Stimulated activated CD4-positive, alpha-beta T cell treated with anti-CD3 and anti-CD28 coated beads, Interleukin-15, amount 100 ng/mL, for 24 hours (primary cell): ENCODE results near the gene ZNF185.

Experiments used
- DNase-seq: peaks from one replicate; pipeline ENCODE4 v3.0.0-alpha.2; 2020

ZNF185 gene

GRCh38 chrX:152918707-152919106, 20.8 kb downstream of the ZNF185 start:
- DNase-seq = no peak

GRCh38 chrX:152923599-152923998, 25.7 kb downstream of the ZNF185 start:
- DNase-seq = no peak

DNA sequence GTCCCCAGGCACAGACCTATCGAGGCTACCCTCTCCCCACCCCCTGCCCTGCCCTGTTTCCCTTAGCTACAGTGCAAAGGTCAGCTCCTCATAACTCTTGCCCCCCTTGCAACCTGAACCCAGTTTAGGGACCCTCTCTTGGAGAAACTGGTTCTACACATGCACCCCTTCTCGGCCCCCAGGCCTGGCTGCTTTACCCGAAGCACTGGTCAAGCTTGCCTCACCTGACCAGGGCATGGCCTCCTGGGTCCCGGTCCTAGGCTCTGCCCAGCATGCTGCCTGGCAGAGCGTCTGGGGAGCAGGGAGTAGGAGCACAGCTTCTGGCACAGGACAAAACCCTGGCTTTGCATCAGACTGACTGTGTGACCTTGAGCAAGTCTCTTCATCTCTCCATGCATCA, 28.0 kb downstream of the ZNF185 start:
- no peak for DNase-seq

GRCh38 chrX:152926279-152926678, 28.4 kb downstream of the ZNF185 start:
- DNase-seq = peak; percentile 68

DNA sequence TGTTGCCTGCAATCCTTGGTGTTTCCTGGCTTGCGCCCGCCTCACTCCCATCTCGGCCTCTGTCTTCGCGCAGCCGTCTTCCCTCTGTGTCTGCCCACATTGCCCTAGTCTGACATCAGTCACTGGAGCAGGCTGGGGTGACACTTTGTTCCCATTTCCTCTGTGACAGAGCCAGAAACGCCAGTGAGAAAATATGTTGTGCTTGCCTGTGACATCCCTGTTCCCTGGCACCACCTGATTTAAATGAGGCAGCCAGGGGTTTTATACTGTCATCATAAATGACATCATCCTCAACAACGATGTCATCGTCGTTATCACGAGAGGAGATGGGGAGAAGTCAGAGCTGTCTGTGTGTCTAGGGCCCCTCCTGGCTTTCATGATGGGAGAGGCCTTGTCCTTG, 29.1 kb downstream of the ZNF185 start:
- no peak for DNase-seq

- DNase-seq = no peak
Observed at GRCh38 chrX:152927858-152928760, 30.2 kb downstream of the ZNF185 start.

GRCh38 chrX:152928761-152929400, 31.0 kb downstream of the ZNF185 start:
- DNase-seq = no peak

DNA sequence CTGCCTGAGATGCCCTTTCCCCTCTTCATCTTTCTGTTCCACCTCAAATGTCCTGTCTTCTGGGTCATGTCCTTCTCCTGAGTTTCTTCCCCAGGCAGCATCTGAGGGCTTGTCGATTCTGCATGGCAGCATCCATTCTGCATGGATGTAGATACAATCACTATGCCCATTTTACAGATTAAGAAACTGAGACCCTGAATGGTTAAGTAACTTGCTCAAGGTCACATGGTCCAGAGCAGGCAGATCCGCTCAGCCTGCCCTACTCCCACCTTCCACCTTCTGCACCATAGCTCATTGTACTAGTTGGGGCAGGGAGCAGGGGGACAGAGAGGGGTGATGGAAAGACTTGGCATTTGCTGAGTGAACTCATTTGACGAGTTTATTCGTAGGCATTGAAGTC, 32.0 kb downstream of the ZNF185 start:
- DNase-seq = no peak

GRCh38 chrX:152930516-152930915, 32.6 kb downstream of the ZNF185 start:
- no peak for DNase-seq

GRCh38 chrX:152932144-152932543, 34.3 kb downstream of the ZNF185 start:
- DNase-seq = no peak

- DNase-seq = no peak
Observed at GRCh38 chrX:152932598-152933175, 34.8 kb downstream of the ZNF185 start.

GRCh38 chrX:152936306-152936705, 38.4 kb downstream of the ZNF185 start:
- no peak for DNase-seq

GRCh38 chrX:152937236-152937635, 39.4 kb downstream of the ZNF185 start:
- no peak for DNase-seq

DNA sequence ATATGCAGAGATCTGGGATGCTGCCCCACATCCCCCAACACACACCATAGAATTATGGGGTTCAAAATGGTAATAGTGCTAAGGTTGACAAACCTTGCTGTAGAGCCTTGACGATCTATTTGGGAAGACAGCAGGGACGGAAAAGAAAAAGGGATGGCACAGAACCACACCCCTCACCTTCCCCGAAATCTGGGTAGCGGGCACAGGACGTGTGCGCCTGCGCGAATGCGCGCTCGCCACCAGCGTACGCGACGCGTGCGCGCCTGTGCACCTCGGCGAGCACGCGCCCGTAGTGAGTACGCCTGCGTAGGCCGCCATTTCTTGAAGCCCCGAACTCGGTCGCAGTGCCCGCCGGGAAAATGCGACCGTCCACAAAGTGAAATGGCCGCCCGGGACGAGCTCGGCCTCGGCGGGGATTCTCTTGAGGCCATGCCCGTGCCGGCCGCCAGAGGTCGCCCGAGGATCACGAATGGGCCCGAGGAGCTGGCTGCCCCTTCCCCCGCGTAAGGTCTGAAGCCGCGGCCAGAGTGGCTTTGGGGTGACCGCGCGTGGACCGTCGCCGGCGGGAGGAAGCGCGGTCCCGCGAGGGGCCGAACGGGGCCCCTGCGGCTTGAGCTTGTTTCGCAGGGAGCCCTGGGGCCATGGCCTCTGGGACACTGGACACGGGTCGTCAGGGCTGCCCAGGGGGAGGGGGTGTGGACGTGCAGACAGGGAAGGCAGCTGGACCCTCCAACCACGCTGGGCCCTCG, 43.6 kb downstream of the ZNF185 start:
- peak; percentile 89 for DNase-seq

- DNase-seq = no peak
Observed at GRCh38 chrX:152942077-152942442, 44.2 kb downstream of the ZNF185 start.

DNA sequence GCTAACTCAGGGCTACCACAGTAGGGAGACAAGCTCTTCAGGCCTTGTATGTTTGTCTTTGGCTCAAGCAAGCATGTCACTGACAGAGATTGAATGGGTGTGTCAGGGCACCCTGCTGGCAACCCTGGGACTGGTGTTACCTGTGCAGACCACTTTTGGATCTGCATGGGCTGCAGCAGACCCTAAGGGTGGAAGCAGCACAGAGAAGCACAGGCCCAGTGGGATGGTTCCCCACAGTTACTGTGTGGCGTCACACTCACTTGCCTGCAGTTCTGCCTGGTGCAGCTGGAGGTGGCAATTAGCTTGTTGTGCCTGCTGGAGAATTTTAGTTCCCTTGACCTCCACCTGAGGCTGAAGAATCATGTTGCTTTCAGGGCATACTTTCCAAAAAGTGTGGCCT, 46.0 kb downstream of the ZNF185 start:
- DNase-seq = no peak

DNA sequence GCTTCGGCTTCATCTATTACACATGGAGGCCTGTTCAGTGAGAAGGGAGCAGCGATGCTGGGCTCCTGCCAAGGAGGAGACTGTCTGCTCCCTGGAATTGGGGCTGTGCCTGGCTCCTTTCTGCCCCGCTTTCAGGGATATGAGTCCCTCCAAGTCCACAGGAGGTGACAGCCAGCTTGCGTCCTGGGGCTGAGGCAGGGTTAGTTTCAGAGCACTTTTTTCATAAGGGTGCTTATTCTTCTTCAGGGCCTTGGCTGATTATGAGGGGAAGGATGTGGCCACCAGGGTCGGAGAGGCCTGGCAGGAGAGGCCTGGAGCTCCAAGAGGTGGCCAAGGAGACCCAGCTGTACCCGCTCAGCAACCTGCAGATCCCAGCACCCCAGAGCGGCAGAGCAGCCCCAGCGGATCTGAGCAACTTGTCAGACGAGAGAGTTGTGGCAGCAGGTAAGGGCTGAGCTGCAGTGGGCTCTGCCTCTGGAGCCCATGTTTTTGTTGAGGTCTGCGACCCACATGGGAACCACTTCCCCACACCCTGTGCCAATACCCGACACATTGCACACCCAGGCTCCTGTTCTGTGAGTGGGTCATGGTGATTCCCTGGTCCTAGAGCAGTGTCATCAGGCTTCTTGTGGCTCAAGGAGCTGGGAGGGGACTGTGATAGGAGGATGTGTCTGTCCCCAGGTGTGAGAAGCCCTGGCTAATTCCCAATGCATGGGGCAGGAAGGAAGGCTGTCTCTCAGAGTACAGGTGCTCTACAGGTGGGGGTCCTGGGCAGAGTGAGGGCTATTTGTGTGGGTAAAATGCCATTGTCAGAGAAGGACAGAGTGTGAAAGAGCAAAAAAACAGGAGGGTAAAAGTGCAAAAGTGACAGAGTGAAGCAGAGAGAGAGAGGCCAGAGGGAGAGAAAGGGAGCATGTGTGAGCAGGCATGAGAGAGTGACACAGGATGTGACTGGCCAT, 47.4 kb downstream of the ZNF185 start:
- DNase-seq = no peak

DNA sequence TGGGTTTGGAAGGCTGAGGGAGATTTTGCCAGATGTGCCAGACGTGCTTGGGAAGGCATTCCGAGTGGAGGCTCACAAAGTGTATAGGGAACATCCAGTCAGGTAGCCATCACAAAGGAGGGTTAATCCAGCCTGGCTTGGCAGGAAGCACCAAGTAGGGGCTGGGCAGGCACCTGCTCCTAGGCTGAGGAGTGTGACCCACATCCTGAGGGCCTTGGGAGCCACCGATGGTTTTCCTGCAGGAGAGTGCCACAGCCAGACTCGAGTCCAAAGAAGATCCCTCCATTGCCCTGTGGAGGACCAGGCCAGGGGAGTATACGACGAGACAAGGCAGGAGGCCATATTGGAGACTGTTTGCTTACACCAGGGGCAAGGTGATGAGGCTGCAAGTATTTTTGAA, 48.8 kb downstream of the ZNF185 start:
- no peak for DNase-seq
